ENCODE data around the gene ARHGDIG.

Gene ARHGDIG

GRCh38 chr16:281660-282255, 1.4 kb downstream of the ARHGDIG start:
- no peak for DNase-seq

GRCh38 chr16:282491-282890, 2.1 kb downstream of the ARHGDIG start:
- DNase-seq = no peak

GRCh38 chr16:283033-283805, 2.8 kb downstream of the ARHGDIG start, which contains the start of gene PDIA2:
PDIA2 (plus strand) TSS chr16:283164; CDS start chr16:283170, 6 bp downstream.
- DNase-seq = no peak

GRCh38 chr16:284204-285120, 4.1 kb downstream of the ARHGDIG start:
- no peak for DNase-seq

- DNase-seq = no peak
These were observed 5.0 kb downstream of the ARHGDIG start for GRCh38 chr16:285146-286055.

- no peak for DNase-seq
These were observed 6.3 kb downstream of the ARHGDIG start for GRCh38 chr16:286491-287297.

GRCh38 chr16:287298-287811, 7.0 kb downstream of the ARHGDIG start:
- DNase-seq = no peak

- DNase-seq = no peak
These were observed 7.9 kb downstream of the ARHGDIG start for GRCh38 chr16:287981-288920.

- DNase-seq = no peak
These were observed 9.1 kb downstream of the ARHGDIG start for GRCh38 chr16:289395-289997.

GRCh38 chr16:290015-290680, 9.8 kb downstream of the ARHGDIG start:
- no peak for DNase-seq

- no peak for DNase-seq
These were observed 10.5 kb downstream of the ARHGDIG start for GRCh38 chr16:290681-291405.

- no peak for DNase-seq
These were observed 11.1 kb downstream of the ARHGDIG start for GRCh38 chr16:291539-291938.

- DNase-seq = no peak
These were observed 12.8 kb downstream of the ARHGDIG start for GRCh38 chr16:293043-293775.

- no peak for DNase-seq
These were observed 15.9 kb downstream of the ARHGDIG start for GRCh38 chr16:296276-296675.

GRCh38 chr16:296806-297510, 16.6 kb downstream of the ARHGDIG start:
- no peak for DNase-seq

GRCh38 chr16:297832-298231, 17.4 kb downstream of the ARHGDIG start:
- DNase-seq = no peak

GRCh38 chr16:301235-301634, 20.8 kb downstream of the ARHGDIG start:
- DNase-seq = no peak

Data from activated CD4-positive, alpha-beta T cell treated with anti-CD3 and anti-CD28 coated beads, Interleukin-2, Interleukin-6, amounts not matched to agents 100 ng/mL and 50 ng/mL, durations not matched to agents 16 hours and 8 hours (primary cell).